H1 (cell line): ENCODE results near the gene VPS41. TPM values are rescaled to one million over a fixed set of nuclear protein-coding genes. Genes with fewer than 3 reads are reported as not detected.

Source experiments
- BACH1 ChIP-seq: IDR thresholded peaks from 2 replicates; pipeline ENCODE4 v1.6.1; 2012; ENCODE audit warnings: low read length, improper control_type of control experiment
- CBX5 ChIP-seq: fragments of 300-800, 300-1000 bp; sonication (generic); IDR thresholded peaks from 2 replicates; pipeline ENCODE4 v1.7.1; 2016; ENCODE audit warnings: antibody characterized with exemption, low read length, low read depth
- FOSL1 ChIP-seq: IDR thresholded peaks from 2 replicates; pipeline ENCODE4 v1.6.1; 2011; ENCODE audit warnings: mild to moderate bottlenecking, low read depth, low read length, moderate library complexity; ENCODE audit not compliant: insufficient read depth
- GTF2F1 ChIP-seq: IDR thresholded peaks from 2 replicates; pipeline ENCODE4 v1.6.1; 2012; ENCODE audit warnings: low read depth, low read length, improper control_type of control experiment, borderline replicate concordance
- NANOG ChIP-seq: IDR thresholded peaks from 2 replicates; pipeline ENCODE4 v1.6.1; 2011; ENCODE audit warnings: low read length, low read depth, mild to moderate bottlenecking, inconsistent platforms; ENCODE audit not compliant: insufficient read depth, poor library complexity, severe bottlenecking
- PHF8 ChIP-seq: fragments of 200-600 bp; sonication (generic); conservative IDR thresholded peaks from 2 replicates; pipeline ENCODE4 v1.7.1; 2012; ENCODE audit warnings: low read depth, mild to moderate bottlenecking, inconsistent platforms, low read length, moderate library complexity
- RXRA ChIP-seq: IDR thresholded peaks from 2 replicates; pipeline ENCODE4 v1.6.1; 2011; ENCODE audit warnings: low read depth, mild to moderate bottlenecking, low read length, moderate library complexity; ENCODE audit not compliant: insufficient read depth
- YY1 ChIP-seq: IDR thresholded peaks from 2 replicates; pipeline ENCODE4 v1.6.1; 2011; ENCODE audit warnings: low read depth, mild to moderate bottlenecking, low read length
- polyA plus RNA-seq, 7 experiments: library from polyadenylated mRNA; depleted of rRNA in 3 of 7; stranded (reverse) in 5 of 7; unstranded in 2 of 7; fragments of >200 nt in 5 of 7; fragments of 200-250 nt in 2 of 7; gene quantifications; 1 replicate in 5 of 7; 2 replicates in 1 of 7; 4 replicates in 1 of 7; pipeline versions ENCODE4 v1.2.1 to v1.2.3, GENCODE V29; 2011 to 2013; ENCODE audit warnings: missing spikeins in 2 of 7, mixed read lengths in 2 of 7
- total RNA-seq: library from RNA; stranded (reverse); fragmentation: NEBNext Ultra II Directional; extraction: Animal tissue kit (Norgen Biotek cat#: 25700); gene quantifications from 2 replicates; pipeline ENCODE4 v1.2.1, GENCODE V29; 2021

VPS41 gene
- total and polyA plus RNA-seq, 2 of the 8 experiments (the other 6 are each of a cell fraction or from before 2014, with no cell fraction given) = 10.7 to 63.3 TPM

GRCh38 chr7:38743899-38744298 is 165.1 kb downstream of the VPS41 start (continued):
- TF ChIP-seq GTF2F1 = no peak
- TF ChIP-seq RXRA = no peak
- no peak for TF ChIP-seq CBX5
- no peak for TF ChIP-seq YY1
- no peak for TF ChIP-seq FOSL1
- no peak for TF ChIP-seq PHF8
- no peak for TF ChIP-seq NANOG
- TF ChIP-seq BACH1 = no peak
